ENCODE data around the gene OPN1LW. TPM values are rescaled to one million over a fixed set of nuclear protein-coding genes. Genes with fewer than 3 reads are reported as not detected.
A peak's percentile ranks its signal among the peaks of the same experiment; 100 is the strongest.

The OPN1LW gene
- total and polyA plus RNA-seq, 2 donors from 2014 or later = not detected

DNA sequence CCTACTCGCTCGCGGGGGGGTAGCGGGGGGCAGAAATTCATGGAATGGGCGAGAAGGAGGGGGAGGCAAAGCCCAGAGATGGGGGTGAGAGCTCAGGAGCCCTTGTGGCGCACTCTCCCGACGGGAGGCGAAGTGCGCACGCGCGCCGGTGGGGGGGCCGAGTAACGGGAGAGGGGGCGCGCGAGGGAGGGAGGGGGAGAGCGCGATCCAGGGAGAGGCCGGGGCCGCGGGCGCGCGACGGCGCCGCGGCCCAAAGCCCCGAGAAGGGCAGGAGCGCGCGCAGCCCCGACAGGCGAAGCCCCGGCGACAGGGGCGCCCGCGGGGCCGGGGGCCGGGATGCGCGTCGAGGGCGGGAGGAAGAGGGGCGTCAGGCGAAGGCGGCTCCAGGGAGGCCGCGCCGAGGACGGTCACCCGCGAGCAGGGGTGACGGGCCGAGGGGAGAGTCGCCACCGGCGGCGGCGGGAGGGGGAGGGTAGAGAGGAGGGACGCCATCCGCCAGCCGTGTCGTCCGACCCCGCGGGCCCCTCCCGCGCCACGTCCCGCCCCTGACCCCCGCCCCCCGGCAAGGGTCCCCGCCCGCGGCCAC lies 46.9 kb upstream of the OPN1LW start:
- Histone ChIP-seq H3K27ac (ENCODE audit: low read depth in 2 of 2, low read length in 2 of 2) (peak overlapping the region; percentile 85 to 91), H3K9me3 (ENCODE audit: control insufficient read depth in 2 of 3, insufficient read depth in 1 of 3, low read length in 3 of 3) (no peaks in the 10 kb centered on the region), H3K36me3 (ENCODE audit: control insufficient read depth in 2 of 3, insufficient read depth in 3 of 3, low read length in 3 of 3) (no peaks in the 10 kb centered on the region), H3K4me1 (ENCODE audit: control insufficient read depth in 2 of 3, insufficient read depth in 2 of 3, low read depth in 1 of 3, low read length in 3 of 3) (peaks cover 2 to 21% (median 13%) of the 10 kb centered on the region in 3 donors), H3K27me3 (ENCODE audit: control insufficient read depth, insufficient read depth, low read length) (no peaks in the 10 kb centered on the region), H3K9ac (ENCODE audit: low read length in 3 of 3) (peak overlapping the region; percentile 44 to 92 (median 60)), H3K4me3 (ENCODE audit: low read length in 3 of 3) (peak overlapping the region; percentile 62 to 88 (median 87))
- DNase-seq (peak; percentile 82 to 91 (median 85)), FAIRE-seq (no peak)
- intact Hi-C loops (cut with DNase I) = no loop called here
- TF ChIP-seq, protein P1, sequence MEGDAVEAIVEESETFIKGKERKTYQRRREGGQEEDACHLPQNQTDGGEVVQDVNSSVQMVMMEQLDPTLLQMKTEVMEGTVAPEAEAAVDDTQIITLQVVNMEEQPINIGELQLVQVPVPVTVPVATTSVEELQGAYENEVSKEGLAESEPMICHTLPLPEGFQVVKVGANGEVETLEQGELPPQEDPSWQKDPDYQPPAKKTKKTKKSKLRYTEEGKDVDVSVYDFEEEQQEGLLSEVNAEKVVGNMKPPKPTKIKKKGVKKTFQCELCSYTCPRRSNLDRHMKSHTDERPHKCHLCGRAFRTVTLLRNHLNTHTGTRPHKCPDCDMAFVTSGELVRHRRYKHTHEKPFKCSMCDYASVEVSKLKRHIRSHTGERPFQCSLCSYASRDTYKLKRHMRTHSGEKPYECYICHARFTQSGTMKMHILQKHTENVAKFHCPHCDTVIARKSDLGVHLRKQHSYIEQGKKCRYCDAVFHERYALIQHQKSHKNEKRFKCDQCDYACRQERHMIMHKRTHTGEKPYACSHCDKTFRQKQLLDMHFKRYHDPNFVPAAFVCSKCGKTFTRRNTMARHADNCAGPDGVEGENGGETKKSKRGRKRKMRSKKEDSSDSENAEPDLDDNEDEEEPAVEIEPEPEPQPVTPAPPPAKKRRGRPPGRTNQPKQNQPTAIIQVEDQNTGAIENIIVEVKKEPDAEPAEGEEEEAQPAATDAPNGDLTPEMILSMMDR (IDR thresholded peaks at IDR 0.05; ENCODE audit: borderline replicate concordance, extremely low read depth, insufficient read depth) = no peak

DNA sequence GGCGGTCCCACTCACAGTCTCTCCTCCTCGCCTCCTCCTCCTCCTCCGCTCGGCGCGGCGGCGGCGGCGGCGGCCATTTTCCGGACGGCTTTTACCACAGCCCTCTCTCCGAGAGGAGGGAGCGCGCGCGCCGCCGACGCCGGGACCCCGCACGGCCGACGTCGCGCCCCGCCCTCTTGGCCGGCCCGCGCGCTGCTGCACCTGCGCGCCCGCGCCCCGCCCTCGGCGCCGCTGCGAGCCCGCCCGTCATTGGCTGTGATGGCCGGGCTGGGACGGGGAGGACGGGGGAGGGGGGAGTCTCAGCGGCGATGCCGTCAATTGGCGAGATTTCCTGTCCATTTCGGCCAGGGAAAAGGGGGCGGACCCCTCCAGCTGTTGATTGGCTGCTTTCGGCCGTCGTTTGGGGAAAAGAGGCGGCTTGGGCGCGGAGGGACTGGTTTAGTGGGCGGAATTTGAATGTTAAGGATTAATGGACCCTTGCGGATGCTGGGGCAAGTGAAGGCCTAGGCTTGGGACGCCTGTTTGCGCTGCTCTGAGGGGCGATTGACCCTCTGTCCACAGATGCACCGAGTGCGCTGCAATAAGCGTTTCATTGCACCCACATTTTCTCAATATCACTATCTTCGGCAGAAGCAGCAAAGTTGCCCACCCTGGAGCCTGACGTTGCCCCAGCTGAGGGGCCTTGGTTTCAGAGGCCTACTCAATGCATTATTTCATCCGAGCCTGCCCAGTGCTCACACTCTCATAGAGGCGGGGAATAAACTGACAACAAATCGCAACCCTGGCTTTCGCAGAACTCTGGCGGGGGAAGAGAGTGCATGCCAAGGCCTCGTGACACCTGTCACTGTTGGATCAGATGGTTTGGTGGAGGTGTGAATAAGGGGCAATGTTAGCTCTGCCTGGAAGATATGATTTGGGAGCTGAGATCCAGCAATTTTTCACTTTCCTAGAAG lies 46.2 kb upstream of the OPN1LW start, which contains the start of gene MECP2:
TSS of gene MECP2 (minus strand) at position 129 of the 953 bp plus-strand sequence.
- Histone ChIP-seq H3K36me3 (ENCODE audit: control insufficient read depth in 2 of 3, insufficient read depth in 3 of 3, low read length in 3 of 3) (no peaks in the 10 kb centered on the region), H3K9ac (ENCODE audit: low read length in 3 of 3) (peak within 1 kb of the TSS; percentile 45 to 92 (median 60)), H3K27ac (ENCODE audit: low read depth in 2 of 2, low read length in 2 of 2) (peak within 1 kb of the TSS; percentile 85 to 91), H3K4me1 (ENCODE audit: control insufficient read depth in 2 of 3, insufficient read depth in 2 of 3, low read depth in 1 of 3, low read length in 3 of 3) (peaks cover 2 to 16% (median 9%) of the 10 kb centered on the region in 3 donors), H3K27me3 (ENCODE audit: control insufficient read depth, insufficient read depth, low read length) (no peaks in the 10 kb centered on the region), H3K9me3 (ENCODE audit: control insufficient read depth in 2 of 3, insufficient read depth in 1 of 3, low read length in 3 of 3) (no peaks in the 10 kb centered on the region), H3K4me3 (ENCODE audit: low read length in 3 of 3) (peak within 1 kb of the TSS; percentile 62 to 88 (median 87))
- FAIRE-seq (no peak), DNase-seq (peak; percentile 95 to 97 (median 96))
- TF ChIP-seq, protein P1 (IDR thresholded peaks at IDR 0.05; ENCODE audit: borderline replicate concordance, extremely low read depth, insufficient read depth) = no peak
- intact Hi-C loops (cut with DNase I) = no loop called here

DNA sequence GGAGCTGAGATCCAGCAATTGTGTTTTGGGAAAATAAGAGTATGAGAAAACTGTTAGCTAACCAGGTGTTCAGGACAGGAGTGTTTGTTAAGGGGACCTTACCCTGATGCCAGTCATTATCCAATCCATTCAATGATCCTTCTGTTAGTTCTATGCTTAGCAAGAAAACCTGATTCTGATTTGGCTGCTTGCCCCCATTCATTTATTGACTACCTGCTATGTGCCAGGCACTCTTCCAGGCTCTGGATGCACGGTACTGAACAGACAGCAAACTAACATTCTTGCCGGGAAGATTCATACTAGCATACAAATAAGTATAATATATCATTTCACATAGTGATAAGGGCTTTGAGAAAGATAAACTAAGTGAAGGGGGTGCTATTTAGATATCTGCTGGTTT lies 45.5 kb upstream of the OPN1LW start:
- no peak for FAIRE-seq
- H3K27ac ChIP-seq (ENCODE audit: low read depth in 2 of 2, low read length in 2 of 2) = no peak overlapping the region
- no peak overlapping the region for H3K4me3 ChIP-seq (ENCODE audit: low read length in 3 of 3)
- H3K36me3 ChIP-seq (ENCODE audit: control insufficient read depth in 2 of 3, insufficient read depth in 3 of 3, low read length in 3 of 3) = no peaks in the 10 kb centered on the region
- H3K9me3 ChIP-seq (ENCODE audit: control insufficient read depth in 2 of 3, insufficient read depth in 1 of 3, low read length in 3 of 3) = no peaks in the 10 kb centered on the region
- peaks cover 2 to 16% (median 9%) of the 10 kb centered on the region in 3 donors for H3K4me1 ChIP-seq (ENCODE audit: control insufficient read depth in 2 of 3, insufficient read depth in 2 of 3, low read depth in 1 of 3, low read length in 3 of 3)
- no peaks in the 10 kb centered on the region for H3K27me3 ChIP-seq (ENCODE audit: control insufficient read depth, insufficient read depth, low read length)
- no peak overlapping the region for H3K9ac ChIP-seq (ENCODE audit: low read length in 3 of 3)
- TF ChIP-seq, protein P1 (IDR thresholded peaks at IDR 0.05; ENCODE audit: borderline replicate concordance, extremely low read depth, insufficient read depth) = no peak
- intact Hi-C loops (cut with DNase I) = no loop called here
- no peak for DNase-seq

All from kidney (tissue), 14 donors.